Fibroblast of mammary gland (primary cell): ENCODE results near the gene APBB3.

Source experiments
- DNase-seq: peaks from one replicate; pipeline ENCODE4 v3.0.0-alpha.2; 2010; ENCODE audit warnings: low read depth
- H3K4me3 ChIP-seq: 2 replicates; pipeline ENCODE4 v1.5.1; 2011; ENCODE audit warnings: low read depth, mild to moderate bottlenecking, low read length, moderate library complexity; ENCODE audit not compliant: control insufficient read depth
- TF ChIP-seq, protein P1 (sequence below): conservative IDR thresholded peaks from 2 replicates; pipeline ENCODE4 v1.5.1; 2011; ENCODE audit warnings: low read depth, low read length, inconsistent platforms; ENCODE audit not compliant: control insufficient read depth, insufficient read depth

APBB3 gene

DNA sequence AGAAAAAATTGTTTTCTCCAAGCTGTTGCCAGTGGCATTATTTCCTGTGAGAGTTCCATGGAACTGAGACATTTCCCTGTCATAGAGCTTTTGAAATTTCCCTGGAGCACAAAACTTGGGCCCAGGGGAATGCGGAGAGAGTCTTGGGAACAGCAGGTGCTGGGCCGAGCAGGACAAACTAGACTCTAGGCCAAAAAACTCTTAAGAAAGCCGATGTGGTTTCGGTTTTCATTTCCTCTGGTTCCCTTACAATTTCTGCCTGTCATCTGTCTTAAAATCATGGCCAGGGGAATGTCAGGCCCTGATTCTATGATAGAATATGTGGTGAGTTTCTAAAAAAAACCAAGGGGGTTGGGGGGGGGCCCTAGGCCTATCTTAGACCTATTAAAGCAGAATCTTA, 4.8 kb upstream of the APBB3 start:
- H3K4me3 ChIP-seq: no peak overlapping the region
- TF ChIP-seq, protein P1, sequence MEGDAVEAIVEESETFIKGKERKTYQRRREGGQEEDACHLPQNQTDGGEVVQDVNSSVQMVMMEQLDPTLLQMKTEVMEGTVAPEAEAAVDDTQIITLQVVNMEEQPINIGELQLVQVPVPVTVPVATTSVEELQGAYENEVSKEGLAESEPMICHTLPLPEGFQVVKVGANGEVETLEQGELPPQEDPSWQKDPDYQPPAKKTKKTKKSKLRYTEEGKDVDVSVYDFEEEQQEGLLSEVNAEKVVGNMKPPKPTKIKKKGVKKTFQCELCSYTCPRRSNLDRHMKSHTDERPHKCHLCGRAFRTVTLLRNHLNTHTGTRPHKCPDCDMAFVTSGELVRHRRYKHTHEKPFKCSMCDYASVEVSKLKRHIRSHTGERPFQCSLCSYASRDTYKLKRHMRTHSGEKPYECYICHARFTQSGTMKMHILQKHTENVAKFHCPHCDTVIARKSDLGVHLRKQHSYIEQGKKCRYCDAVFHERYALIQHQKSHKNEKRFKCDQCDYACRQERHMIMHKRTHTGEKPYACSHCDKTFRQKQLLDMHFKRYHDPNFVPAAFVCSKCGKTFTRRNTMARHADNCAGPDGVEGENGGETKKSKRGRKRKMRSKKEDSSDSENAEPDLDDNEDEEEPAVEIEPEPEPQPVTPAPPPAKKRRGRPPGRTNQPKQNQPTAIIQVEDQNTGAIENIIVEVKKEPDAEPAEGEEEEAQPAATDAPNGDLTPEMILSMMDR: no peak
- no peak for DNase-seq

DNA sequence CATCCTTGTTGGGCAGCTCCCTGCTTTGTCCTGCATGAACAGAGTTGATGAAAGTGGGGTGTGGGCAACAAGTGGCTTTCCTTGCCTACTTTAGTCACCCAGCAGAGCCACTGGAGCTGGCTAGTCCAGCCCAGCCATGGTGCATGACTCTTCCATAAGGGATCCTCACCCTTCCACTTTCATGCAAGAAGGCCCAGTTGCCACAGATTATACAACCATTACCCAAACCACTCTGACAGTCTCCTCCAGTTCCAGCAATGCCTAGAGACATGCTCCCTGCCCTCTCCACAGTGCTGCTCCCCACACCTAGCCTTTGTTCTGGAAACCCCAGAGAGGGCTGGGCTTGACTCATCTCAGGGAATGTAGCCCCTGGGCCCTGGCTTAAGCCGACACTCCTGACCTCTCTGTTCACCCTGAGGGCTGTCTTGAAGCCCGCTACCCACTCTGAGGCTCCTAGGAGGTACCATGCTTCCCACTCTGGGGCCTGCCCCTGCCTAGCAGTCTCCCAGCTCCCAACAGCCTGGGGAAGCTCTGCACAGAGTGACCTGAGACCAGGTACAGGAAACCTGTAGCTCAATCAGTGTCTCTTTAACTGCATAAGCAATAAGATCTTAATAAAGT, 4.2 kb upstream of the APBB3 start:
- H3K4me3 ChIP-seq: no peak overlapping the region
- TF ChIP-seq, protein P1: no peak
- no peak for DNase-seq

GRCh38 chr5:140567871-140568270, 3.5 kb upstream of the APBB3 start:
- TF ChIP-seq, protein P1: no peak
- no peak for DNase-seq
- no peak overlapping the region for H3K4me3 ChIP-seq

DNA sequence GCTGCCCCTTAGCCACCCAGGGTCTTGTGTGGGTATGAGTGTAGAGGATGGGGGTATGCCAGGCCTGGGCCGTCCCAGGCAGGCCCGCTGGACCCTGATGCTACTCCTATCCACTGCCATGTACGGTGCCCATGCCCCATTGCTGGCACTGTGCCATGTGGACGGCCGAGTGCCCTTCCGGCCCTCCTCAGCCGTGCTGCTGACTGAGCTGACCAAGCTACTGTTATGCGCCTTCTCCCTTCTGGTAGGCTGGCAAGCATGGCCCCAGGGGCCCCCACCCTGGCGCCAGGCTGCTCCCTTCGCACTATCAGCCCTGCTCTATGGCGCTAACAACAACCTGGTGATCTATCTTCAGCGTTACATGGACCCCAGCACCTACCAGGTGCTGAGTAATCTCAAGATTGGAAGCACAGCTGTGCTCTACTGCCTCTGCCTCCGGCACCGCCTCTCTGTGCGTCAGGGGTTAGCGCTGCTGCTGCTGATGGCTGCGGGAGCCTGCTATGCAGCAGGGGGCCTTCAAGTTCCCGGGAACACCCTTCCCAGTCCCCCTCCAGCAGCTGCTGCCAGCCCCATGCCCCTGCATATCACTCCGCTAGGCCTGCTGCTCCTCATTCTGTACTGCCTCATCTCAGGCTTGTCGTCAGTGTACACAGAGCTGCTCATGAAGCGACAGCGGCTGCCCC, 2.9 kb upstream of the APBB3 start:
- TF ChIP-seq, protein P1: no peak
- no peak for DNase-seq
- H3K4me3 ChIP-seq: no peak overlapping the region

DNA sequence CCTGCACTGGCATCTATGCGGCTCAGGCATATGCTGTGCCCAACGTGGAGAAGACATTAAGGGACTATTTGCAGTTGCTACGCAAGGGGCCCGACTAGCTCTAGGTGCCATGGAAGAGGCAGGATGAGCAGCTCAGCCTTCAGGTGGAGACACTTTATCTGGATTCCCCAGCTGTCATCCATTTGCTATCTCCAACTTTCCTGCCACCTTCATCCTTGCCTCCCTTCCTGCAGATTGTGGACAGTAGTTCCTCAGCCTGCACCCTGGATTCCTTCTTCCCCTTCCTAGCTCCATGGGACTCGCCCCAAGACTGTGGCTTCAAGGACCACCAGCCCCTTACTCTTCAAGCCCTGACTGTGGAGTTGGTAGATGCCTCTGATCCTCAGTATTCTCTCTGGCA, 2.3 kb upstream of the APBB3 start:
- DNase-seq: no peak
- no peak overlapping the region for H3K4me3 ChIP-seq
- TF ChIP-seq, protein P1: no peak

DNA sequence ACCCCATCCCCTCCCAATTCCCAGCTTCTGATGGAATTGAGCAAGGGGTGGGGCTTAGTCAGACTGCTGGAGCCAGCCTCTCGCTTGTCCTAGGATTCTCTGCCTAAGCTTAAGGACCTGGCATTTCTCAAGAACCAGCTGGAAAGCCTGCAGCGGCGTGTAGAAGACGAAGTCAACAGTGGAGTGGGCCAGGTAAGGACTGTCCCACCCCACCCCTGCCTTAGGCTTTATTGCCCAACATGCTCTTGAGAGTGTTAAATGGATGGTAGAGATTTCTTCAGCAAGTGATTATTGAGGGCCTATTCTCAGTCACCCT, 1.3 kb upstream of the APBB3 start:
- H3K4me3 ChIP-seq: peak overlapping the region; percentile 97
- TF ChIP-seq, protein P1: no peak
- peak; percentile 34 for DNase-seq
